Measurements from ENCODE around the gene KASH5. TPM values are rescaled to one million over a fixed set of nuclear protein-coding genes. Genes with fewer than 3 reads are reported as not detected.

The KASH5 gene
- total RNA-seq, 2 experiments from 2014 or later: 12.0 to 16.3 TPM

DNA sequence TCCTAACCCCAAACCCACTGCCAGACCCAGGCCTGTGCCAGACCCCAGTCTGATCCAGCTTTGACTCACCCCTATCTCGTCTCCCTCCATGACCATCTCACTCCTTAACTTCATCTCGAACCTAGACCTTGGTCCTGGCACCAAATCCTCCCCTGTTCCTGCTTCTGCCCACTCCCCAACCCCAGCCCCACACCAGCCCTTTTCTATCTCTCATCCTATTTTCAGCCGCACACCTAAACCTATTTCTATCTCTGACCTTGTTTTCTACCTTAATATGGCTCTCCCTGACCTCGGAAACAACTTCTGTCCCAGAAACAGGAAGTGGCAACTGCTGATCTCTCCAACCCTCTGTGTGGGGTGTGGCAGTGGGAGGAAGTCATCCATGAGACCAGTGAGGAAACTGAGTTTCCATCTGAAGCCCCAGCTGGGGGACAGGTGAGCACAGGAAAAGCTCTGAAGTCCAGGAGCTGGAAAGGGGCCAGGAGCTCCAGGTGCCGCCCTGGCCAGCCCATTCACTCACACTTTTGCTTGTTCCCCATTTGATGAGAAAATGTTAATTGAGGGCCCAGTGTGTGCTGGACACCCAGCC lies 21.5 kb downstream of the KASH5 start:
- Histone ChIP-seq H3K36me3 (ENCODE audit: insufficient read depth, low read length) (no peaks in the 10 kb centered on the region), H4K20me1 (ENCODE audit: insufficient read depth, low read length) (no peaks in the 10 kb centered on the region), H3K4me2 (ENCODE audit: low read length) (peak overlapping the region; percentile 68), H3K4me3 (ENCODE audit: low read depth, low read length, poor library complexity, severe bottlenecking) (peak overlapping the region; percentile 54), H3K9me3 (ENCODE audit: low read length) (no peaks in the 10 kb centered on the region), H2AFZ (ENCODE audit: low read length) (peak overlapping the region; percentile 7; the same call in 1 of the 2 replicates), H3K79me2 (ENCODE audit: insufficient read depth, low read depth, low read length) (no peaks in the 10 kb centered on the region), H3K27ac (ENCODE audit: low read depth, low read length, poor library complexity, severe bottlenecking) (peak overlapping the region; percentile 79), H3K9me2 (ENCODE audit: insufficient read depth, low read length) (no peaks in the 10 kb centered on the region), H3K4me1 (ENCODE audit: insufficient read depth, low read length, poor library complexity, severe bottlenecking) (peaks cover 74% of the 10 kb centered on the region)
- DNase-seq (ENCODE audit: low spot score): peak; percentile 82
- CTCF ChIA-PET (ENCODE audit: unreplicated experiment): interaction anchor here (0.6 to 1.1 kb wide), 2 partner anchors 18 to 108 kb away, joined by 3 to 4 read pairs; no protein-coding TSS in a partner anchor
- POLR2A ChIA-PET: interaction anchor here (0.6 to 1.2 kb wide), 3 partner anchors 8 to 87 kb away, joined by 3 to 5 read pairs (median 3); no protein-coding TSS in a partner anchor
- TF ChIP-seq, protein P1, sequence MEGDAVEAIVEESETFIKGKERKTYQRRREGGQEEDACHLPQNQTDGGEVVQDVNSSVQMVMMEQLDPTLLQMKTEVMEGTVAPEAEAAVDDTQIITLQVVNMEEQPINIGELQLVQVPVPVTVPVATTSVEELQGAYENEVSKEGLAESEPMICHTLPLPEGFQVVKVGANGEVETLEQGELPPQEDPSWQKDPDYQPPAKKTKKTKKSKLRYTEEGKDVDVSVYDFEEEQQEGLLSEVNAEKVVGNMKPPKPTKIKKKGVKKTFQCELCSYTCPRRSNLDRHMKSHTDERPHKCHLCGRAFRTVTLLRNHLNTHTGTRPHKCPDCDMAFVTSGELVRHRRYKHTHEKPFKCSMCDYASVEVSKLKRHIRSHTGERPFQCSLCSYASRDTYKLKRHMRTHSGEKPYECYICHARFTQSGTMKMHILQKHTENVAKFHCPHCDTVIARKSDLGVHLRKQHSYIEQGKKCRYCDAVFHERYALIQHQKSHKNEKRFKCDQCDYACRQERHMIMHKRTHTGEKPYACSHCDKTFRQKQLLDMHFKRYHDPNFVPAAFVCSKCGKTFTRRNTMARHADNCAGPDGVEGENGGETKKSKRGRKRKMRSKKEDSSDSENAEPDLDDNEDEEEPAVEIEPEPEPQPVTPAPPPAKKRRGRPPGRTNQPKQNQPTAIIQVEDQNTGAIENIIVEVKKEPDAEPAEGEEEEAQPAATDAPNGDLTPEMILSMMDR (conservative IDR thresholded peaks at IDR 0.05; ENCODE audit: low read length): no peak
- TF ChIP-seq EZH2phosphoT487 (IDR thresholded peaks at IDR 0.05; ENCODE audit: borderline replicate concordance, low read depth, low read length): no peak
- no TSS peak for BruUV-seq (replicated peaks)
- intact Hi-C loops (cut with micrococcal nuclease; ENCODE audit: unreplicated experiment): no loop called here

DNA sequence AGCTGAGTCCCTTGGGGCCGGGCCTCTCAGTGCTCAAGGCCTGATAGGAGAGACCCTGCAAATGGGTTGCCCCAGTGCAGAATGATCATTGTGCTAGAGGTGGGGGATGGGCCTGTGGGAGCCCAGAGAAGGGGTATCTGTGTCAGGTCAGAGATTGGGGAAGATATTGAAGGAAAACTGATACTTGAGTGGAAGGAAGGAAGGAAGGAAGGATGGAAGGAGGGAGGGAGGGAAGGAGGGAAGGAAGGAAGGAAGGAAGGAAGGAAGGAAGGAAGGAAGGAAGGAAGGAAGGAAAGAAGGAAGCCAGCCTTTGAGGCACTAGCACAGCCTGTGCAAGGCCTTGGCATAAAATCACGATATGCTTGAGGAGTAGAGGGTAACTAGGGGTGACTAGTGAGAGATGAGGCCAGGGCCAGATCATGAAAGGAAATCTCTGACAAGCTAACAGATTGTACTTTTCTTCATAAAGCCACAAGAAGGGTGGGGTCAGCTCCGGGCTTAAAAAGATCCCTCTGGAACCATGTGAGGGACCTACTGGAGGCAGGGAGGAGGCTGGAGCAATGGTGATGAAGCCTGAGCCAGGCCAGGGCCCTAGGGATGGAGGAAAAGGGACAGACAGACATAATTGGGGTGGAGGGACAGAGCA lies 23.8 kb downstream of the KASH5 start:
- H2AFZ ChIP-seq (ENCODE audit: low read length): peak overlapping the region; percentile 58; the same call in 1 of the 2 replicates
- H3K9me2 ChIP-seq (ENCODE audit: insufficient read depth, low read length): no peaks in the 10 kb centered on the region
- H3K9me3 ChIP-seq (ENCODE audit: low read length): no peaks in the 10 kb centered on the region
- H3K27ac ChIP-seq (ENCODE audit: low read depth, low read length, poor library complexity, severe bottlenecking): peak overlapping the region; percentile 39
- BruUV-seq (replicated peaks): no TSS peak
- H3K4me1 ChIP-seq (ENCODE audit: insufficient read depth, low read length, poor library complexity, severe bottlenecking): peaks cover 78% of the 10 kb centered on the region
- no peaks in the 10 kb centered on the region for H4K20me1 ChIP-seq (ENCODE audit: insufficient read depth, low read length)
- POLR2A ChIA-PET: interaction anchor here (0.6 to 1.6 kb wide), 5 partner anchors 10 to 237 kb away, joined by 3 to 5 read pairs (median 4); no protein-coding TSS in a partner anchor
- DNase-seq (ENCODE audit: low spot score): no peak
- CTCF ChIA-PET (ENCODE audit: unreplicated experiment): no interaction called here
- no peaks in the 10 kb centered on the region for H3K36me3 ChIP-seq (ENCODE audit: insufficient read depth, low read length)
- H3K4me3 ChIP-seq (ENCODE audit: low read depth, low read length, poor library complexity, severe bottlenecking): no peak overlapping the region
- intact Hi-C loops (cut with micrococcal nuclease; ENCODE audit: unreplicated experiment): no loop called here
- peak overlapping the region; percentile 34; the same call in 1 of the 2 replicates for H3K4me2 ChIP-seq (ENCODE audit: low read length)
- H3K79me2 ChIP-seq (ENCODE audit: insufficient read depth, low read depth, low read length): no peaks in the 10 kb centered on the region
- no peak for TF ChIP-seq EZH2phosphoT487 (IDR thresholded peaks at IDR 0.05; ENCODE audit: borderline replicate concordance, low read depth, low read length)
- TF ChIP-seq, protein P1 (conservative IDR thresholded peaks at IDR 0.05; ENCODE audit: low read length): no peak

DNA sequence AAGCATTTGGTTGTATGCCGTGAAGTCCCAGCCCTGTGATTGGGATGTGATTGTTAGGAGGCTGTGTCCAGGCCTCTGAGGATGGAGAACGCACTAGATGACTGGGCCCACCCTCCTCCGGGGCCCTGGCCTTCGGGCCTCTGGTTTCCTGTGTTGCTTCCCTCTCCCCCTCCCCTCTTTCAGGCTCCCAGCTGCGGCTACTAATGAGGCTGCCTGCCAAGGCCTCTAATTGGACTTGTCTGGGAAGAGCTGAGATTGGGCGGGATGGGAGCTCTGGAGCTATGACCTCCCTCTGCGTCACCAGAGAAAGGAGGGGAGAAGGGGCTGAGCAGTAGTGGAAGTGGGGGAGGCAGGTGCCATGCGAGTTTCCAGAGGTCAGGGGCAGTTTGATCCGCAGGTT lies 25.3 kb downstream of the KASH5 start:
- Histone ChIP-seq H3K9me3 (ENCODE audit: low read length) (no peaks in the 10 kb centered on the region), H3K79me2 (ENCODE audit: insufficient read depth, low read depth, low read length) (no peaks in the 10 kb centered on the region), H3K4me2 (ENCODE audit: low read length) (no peak overlapping the region), H3K36me3 (ENCODE audit: insufficient read depth, low read length) (no peaks in the 10 kb centered on the region), H3K4me1 (ENCODE audit: insufficient read depth, low read length, poor library complexity, severe bottlenecking) (peaks cover 78% of the 10 kb centered on the region), H4K20me1 (ENCODE audit: insufficient read depth, low read length) (no peaks in the 10 kb centered on the region), H3K27ac (ENCODE audit: low read depth, low read length, poor library complexity, severe bottlenecking) (no peak overlapping the region), H3K9me2 (ENCODE audit: insufficient read depth, low read length) (no peaks in the 10 kb centered on the region), H2AFZ (ENCODE audit: low read length) (no peak overlapping the region), H3K4me3 (ENCODE audit: low read depth, low read length, poor library complexity, severe bottlenecking) (no peak overlapping the region)
- intact Hi-C loops (cut with micrococcal nuclease; ENCODE audit: unreplicated experiment): no loop called here
- CTCF ChIA-PET (ENCODE audit: unreplicated experiment): no interaction called here
- no peak for DNase-seq (ENCODE audit: low spot score)
- POLR2A ChIA-PET: no interaction called here
- BruUV-seq (replicated peaks): no TSS peak
- TF ChIP-seq, protein P1 (conservative IDR thresholded peaks at IDR 0.05; ENCODE audit: low read length): no peak
- no peak for TF ChIP-seq EZH2phosphoT487 (IDR thresholded peaks at IDR 0.05; ENCODE audit: borderline replicate concordance, low read depth, low read length)

Measured in OCI-LY7 (cell line).